T-cell (primary cell): ENCODE measurements around the gene WARS2. TPM values are rescaled to one million over a fixed set of nuclear protein-coding genes. Genes with fewer than 3 reads are reported as not detected.

Source experiments
- ATAC-seq, 4 experiments: fragments of 200-7000 bp in 3 of 4; fragments of 150-1000 bp in 1 of 4; cut with Tn5 transposase; replicated peaks in 1 of 4; 1 replicate in 3 of 4; 2 replicates in 1 of 4; pipeline ENCODE4 v1.10.0; 2021; ENCODE audit warnings: moderate library complexity in 3 of 4, mild to moderate bottlenecking in 2 of 4, moderate number of reproducible peaks in 1 of 4
- CTCF ChIA-PET, 2 donors: fragments of 300-600 bp; sonication (Branson Sonifier 250); formaldehyde crosslinking; loops; one replicate each; lab custom pipeline; 2022; ENCODE audit warnings: antibody characterized with exemption in 2 of 2; lab: Charles Lee
- POLR2A ChIA-PET, 2 donors: fragments of 300-600 bp; sonication (Branson Sonifier 250); formaldehyde crosslinking; loops; one replicate each; lab custom pipeline; 2022; ENCODE audit warnings: antibody characterized with exemption in 2 of 2; lab: Charles Lee
- DNase-seq, 35 experiments: peaks; one replicate each; pipeline versions ENCODE4 v3.0.0 to v3.0.0-alpha.2; 2013 to 2023
- H3K27ac ChIP-seq: one replicate; pipeline ENCODE4 v1.5.1; 2013; ENCODE audit warnings: low read length
- H3K27me3 ChIP-seq, 2 experiments: replicated peaks in 1 of 2; 1 replicate in 1 of 2; 2 replicates in 1 of 2; pipeline versions ENCODE4 v1.6.1 to v1.7.0; 2013; ENCODE audit warnings: low read length in 1 of 2, mixed read lengths in 1 of 2; ENCODE audit not compliant: control insufficient read depth in 2 of 2, insufficient read depth in 2 of 2; ENCODE audit errors: extremely low read depth in 1 of 2
- H3K36me3 ChIP-seq, 2 donors: 1 replicate in 1 of 2; 2 replicates in 1 of 2; pipeline versions ENCODE4 v1.6.1 to v1.7.0; 2013; ENCODE audit warnings: low read length in 1 of 2; ENCODE audit not compliant: control insufficient read depth in 2 of 2, insufficient read depth in 1 of 2; ENCODE audit errors: extremely low read depth in 1 of 2
- H3K4me1 ChIP-seq, 2 experiments: 1 replicate in 1 of 2; 2 replicates in 1 of 2; pipeline versions ENCODE4 v1.6.1 to v1.7.0; 2013; ENCODE audit warnings: low read length in 2 of 2, mixed read lengths in 1 of 2; ENCODE audit not compliant: insufficient read depth in 2 of 2, control insufficient read depth in 1 of 2; ENCODE audit errors: extremely low read depth in 1 of 2
- H3K4me3 ChIP-seq, 2 donors: 1 replicate in 1 of 2; 2 replicates in 1 of 2; pipeline versions ENCODE4 v1.5.1 to v1.7.0; 2013; ENCODE audit warnings: mild to moderate bottlenecking in 2 of 2, low read length in 1 of 2, moderate library complexity in 1 of 2; ENCODE audit not compliant: control insufficient read depth in 1 of 2; ENCODE audit errors: extremely low read depth in 1 of 2
- H3K9me3 ChIP-seq: 2 replicates; pipeline ENCODE4 v1.7.0; 2013
- H3K27ac Mint-ChIP-seq, 2 donors: one replicate each; pipeline ENCODE4 v1.8.0; 2020 to 2021; ENCODE audit warnings: mild to moderate bottlenecking in 2 of 2, mixed read lengths in 2 of 2
- H3K27me3 Mint-ChIP-seq, 2 donors: one replicate each; pipeline ENCODE4 v1.8.0; 2021 to 2022; ENCODE audit warnings: mixed read lengths in 2 of 2
- H3K36me3 Mint-ChIP-seq: one replicate; pipeline ENCODE4 v1.8.0; 2021; ENCODE audit warnings: mixed read lengths
- H3K4me1 Mint-ChIP-seq, 3 donors: one replicate each; pipeline ENCODE4 v1.8.0; 2020 to 2022; ENCODE audit warnings: mixed read lengths in 3 of 3, mild to moderate bottlenecking in 1 of 3
- H3K4me3 Mint-ChIP-seq, 3 donors: one replicate each; pipeline ENCODE4 v1.8.0; 2020 to 2022; ENCODE audit warnings: mild to moderate bottlenecking in 3 of 3, mixed read lengths in 3 of 3, moderate library complexity in 3 of 3
- H3K9me3 Mint-ChIP-seq, 3 donors: one replicate each; pipeline ENCODE4 v1.8.0; 2020 to 2022; ENCODE audit warnings: mixed read lengths in 3 of 3
- WGBS: methylation state at CpG from one replicate; pipeline ENCODE4 v1.1.5; 2013; ENCODE audit warnings: missing lambda C conversion rate; ENCODE audit not compliant: insufficient coverage; 5-methylcytosine and 5-hydroxymethylcytosine counted together
- total RNA-seq, 35 experiments: library from RNA in 6 of 35; stranded (reverse) in 6 of 35; fragments of 120-200 nt in 1 of 35; gene quantifications; one replicate each; pipeline versions ENCODE4 v1.2.1 to v1.2.4 and lab custom pipeline; 2013 to 2026

Gene WARS2
- total RNA-seq, 5 donors from 2014 or later (not counting 1 experiment from before 2014, with no cell fraction given) = 6.6 to 32.4 (median 8.5) TPM

DNA sequence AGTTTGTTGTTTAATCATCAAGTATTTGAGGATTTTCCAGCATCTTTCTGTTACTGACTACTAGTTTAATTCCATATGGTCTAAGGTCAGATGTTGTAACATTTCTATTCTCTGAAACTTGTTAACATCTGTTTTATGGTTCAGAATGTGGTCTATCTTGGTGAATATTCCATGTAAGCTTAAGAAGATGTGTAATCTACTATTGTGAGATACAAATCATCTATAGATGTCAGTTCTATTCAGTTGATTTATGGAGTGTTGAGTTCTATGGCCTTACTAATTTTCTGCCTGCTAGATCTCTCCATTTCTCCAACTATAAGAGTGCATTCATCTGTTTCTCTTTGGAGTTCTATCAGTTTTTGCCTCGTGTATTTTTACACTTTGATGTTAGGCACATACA is 31.5 kb downstream of the WARS2 start:
- Histone ChIP-seq H3K36me3 (no peaks in the 10 kb centered on the region), H3K27me3 (no peaks in the 10 kb centered on the region), H3K4me3 (no peak overlapping the region), H3K4me1 (no peaks in the 10 kb centered on the region), H3K9me3 (no peaks in the 10 kb centered on the region), H3K27ac (no peak overlapping the region)
- ChIA-PET CTCF (no interaction called here), POLR2A (interaction anchor here in 1 of 2 donors (0.6 kb wide), 1 partner anchor 23 kb away, joined by 4 read pairs; no protein-coding TSS in a partner anchor)
- Mint-ChIP-seq H3K27me3 (no peaks in the 10 kb centered on the region), H3K36me3 (peaks cover 42% of the 10 kb centered on the region), H3K4me3 (no peak overlapping the region), H3K27ac (no peak overlapping the region), H3K4me1 (no peaks in the 10 kb centered on the region), H3K9me3 (peaks cover 12 to 43% (median 26%) of the 10 kb centered on the region in 3 donors)
- no peak for ATAC-seq
- no CpG with 5 or more reads among the region's 1 CpG for WGBS
- DNase-seq = no peak

DNA sequence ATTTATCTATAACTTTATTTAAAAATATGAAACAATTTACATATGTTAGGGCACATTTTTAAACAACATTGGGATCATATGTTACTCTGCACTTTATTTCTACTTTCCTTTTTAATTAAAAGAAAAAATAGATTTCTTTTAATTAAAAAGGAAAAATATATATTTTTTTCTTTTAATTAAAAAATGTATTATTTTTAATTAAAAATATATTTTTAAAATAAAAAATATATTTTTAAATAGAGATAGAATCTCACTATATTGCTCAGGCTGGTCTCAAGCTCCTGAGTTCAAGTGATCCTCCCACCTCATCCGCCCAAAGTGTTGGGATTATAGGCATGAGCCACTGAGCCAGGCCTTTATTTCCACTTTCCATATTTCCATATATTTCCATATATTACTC is 36.7 kb downstream of the WARS2 start:
- DNase-seq (no peak), ATAC-seq (no peak)
- Histone ChIP-seq H3K36me3 (no peaks in the 10 kb centered on the region), H3K27ac (no peak overlapping the region), H3K4me1 (no peaks in the 10 kb centered on the region), H3K4me3 (no peak overlapping the region), H3K9me3 (no peaks in the 10 kb centered on the region), H3K27me3 (no peaks in the 10 kb centered on the region)
- Mint-ChIP-seq H3K4me3 (no peak overlapping the region), H3K36me3 (peaks cover 38% of the 10 kb centered on the region), H3K9me3 (peaks cover 0 to 21% (median 11%) of the 10 kb centered on the region in 3 donors), H3K4me1 (peaks cover 0 to 1% (median 0%) of the 10 kb centered on the region in 3 donors), H3K27me3 (no peaks in the 10 kb centered on the region), H3K27ac (no peak overlapping the region)
- WGBS = no CpG with 5 or more reads among the region's 1 CpG
- POLR2A ChIA-PET = no interaction called here
- CTCF ChIA-PET = no interaction called here

DNA sequence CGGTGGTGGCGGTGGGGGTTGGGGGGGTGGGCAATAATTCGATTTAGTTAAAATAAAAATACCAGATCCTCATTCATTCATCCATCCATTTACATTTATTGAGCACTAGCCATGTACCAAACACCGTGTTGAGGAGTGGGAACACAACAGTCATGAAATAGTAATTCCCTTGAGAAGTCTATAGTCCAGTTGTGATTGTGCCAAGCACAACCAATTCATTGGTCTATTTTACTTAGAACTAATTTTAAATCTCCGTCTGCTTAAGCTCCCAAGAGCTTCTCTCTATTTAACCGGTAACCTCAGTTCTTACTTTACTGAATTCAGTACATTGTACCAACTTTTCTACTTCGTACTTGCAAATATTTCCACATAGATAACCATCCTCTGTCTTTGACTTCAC is 38.4 kb downstream of the WARS2 start:
- DNase-seq = no peak
- 88% methylated on average over 3 of the region's 7 CpGs for WGBS
- no peaks in the 10 kb centered on the region for H3K9me3 ChIP-seq
- Mint-ChIP-seq H3K36me3 (peaks cover 35% of the 10 kb centered on the region), H3K9me3 (peaks cover 3 to 11% (median 3%) of the 10 kb centered on the region in 3 donors), H3K27ac (no peak overlapping the region), H3K27me3 (no peaks in the 10 kb centered on the region), H3K4me3 (no peak overlapping the region), H3K4me1 (peaks cover 0 to 5% (median 1%) of the 10 kb centered on the region in 3 donors)
- ATAC-seq = no peak
- ChIA-PET POLR2A (no interaction called here), CTCF (no interaction called here)
- no peaks in the 10 kb centered on the region for H3K36me3 ChIP-seq
- no peak overlapping the region for H3K27ac ChIP-seq
- H3K27me3 ChIP-seq = no peaks in the 10 kb centered on the region
- no peak overlapping the region for H3K4me3 ChIP-seq
- H3K4me1 ChIP-seq = no peaks in the 10 kb centered on the region

DNA sequence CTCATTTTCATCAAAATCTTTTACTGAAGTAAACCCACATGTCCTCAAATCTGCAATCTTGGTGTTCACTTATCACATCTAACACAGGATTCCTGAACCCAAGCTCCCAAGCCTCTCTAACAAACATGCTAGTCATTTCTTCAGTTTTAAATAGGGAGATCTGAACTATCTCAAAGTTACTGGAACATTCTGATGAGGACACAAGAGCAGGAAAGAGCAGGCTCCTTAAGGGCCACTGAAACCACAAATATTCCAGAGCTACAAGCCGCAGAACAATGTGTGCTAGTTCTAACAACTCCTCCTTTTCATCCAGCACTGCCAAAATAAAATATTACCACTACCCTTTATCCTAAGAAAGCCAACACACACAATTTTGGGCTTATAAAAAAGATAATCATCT is 38.9 kb downstream of the WARS2 start:
- H3K9me3 Mint-ChIP-seq = peaks cover 0 to 8% (median 3%) of the 10 kb centered on the region in 3 donors
- WGBS = no CpG with 5 or more reads among the region's 1 CpG
- Histone ChIP-seq H3K36me3 (no peaks in the 10 kb centered on the region), H3K27ac (no peak overlapping the region), H3K27me3 (no peaks in the 10 kb centered on the region), H3K9me3 (no peaks in the 10 kb centered on the region), H3K4me1 (no peaks in the 10 kb centered on the region), H3K4me3 (no peak overlapping the region)
- H3K27me3 Mint-ChIP-seq = no peaks in the 10 kb centered on the region
- DNase-seq (no peak), ATAC-seq (no peak)
- no peak overlapping the region for H3K4me3 Mint-ChIP-seq
- peaks cover 0 to 5% (median 1%) of the 10 kb centered on the region in 3 donors for H3K4me1 Mint-ChIP-seq
- H3K27ac Mint-ChIP-seq = no peak overlapping the region
- ChIA-PET POLR2A (no interaction called here), CTCF (no interaction called here)
- peaks cover 31% of the 10 kb centered on the region for H3K36me3 Mint-ChIP-seq

DNA sequence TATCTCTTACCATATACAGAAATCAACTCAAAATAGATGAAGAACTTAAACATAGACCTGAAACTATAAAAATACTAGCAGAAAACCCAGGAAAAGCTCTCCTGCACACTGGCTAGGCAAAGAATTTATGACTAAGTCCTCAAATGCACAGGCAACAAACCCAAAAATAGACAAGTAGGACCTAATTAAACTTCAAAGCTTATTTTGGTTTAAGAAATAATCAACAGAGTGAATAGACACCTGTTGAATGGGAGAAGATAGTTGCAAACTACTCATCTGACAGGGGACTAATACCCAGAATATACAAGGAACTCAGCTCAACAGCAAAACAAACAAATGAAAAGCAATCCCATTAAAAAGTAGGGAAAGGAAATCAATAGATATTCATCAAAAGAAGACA is 40.7 kb downstream of the WARS2 start:
- Mint-ChIP-seq H3K27me3 (no peaks in the 10 kb centered on the region), H3K36me3 (peaks cover 20% of the 10 kb centered on the region), H3K4me1 (peaks cover 0 to 5% (median 1%) of the 10 kb centered on the region in 3 donors), H3K4me3 (no peak overlapping the region), H3K27ac (no peak overlapping the region), H3K9me3 (peaks cover 0 to 4% (median 3%) of the 10 kb centered on the region in 3 donors)
- Histone ChIP-seq H3K9me3 (no peaks in the 10 kb centered on the region), H3K4me1 (no peaks in the 10 kb centered on the region), H3K4me3 (no peak overlapping the region), H3K27me3 (no peaks in the 10 kb centered on the region), H3K27ac (no peak overlapping the region), H3K36me3 (no peaks in the 10 kb centered on the region)
- ChIA-PET POLR2A (no interaction called here), CTCF (no interaction called here)
- DNase-seq (no peak), ATAC-seq (no peak)

DNA sequence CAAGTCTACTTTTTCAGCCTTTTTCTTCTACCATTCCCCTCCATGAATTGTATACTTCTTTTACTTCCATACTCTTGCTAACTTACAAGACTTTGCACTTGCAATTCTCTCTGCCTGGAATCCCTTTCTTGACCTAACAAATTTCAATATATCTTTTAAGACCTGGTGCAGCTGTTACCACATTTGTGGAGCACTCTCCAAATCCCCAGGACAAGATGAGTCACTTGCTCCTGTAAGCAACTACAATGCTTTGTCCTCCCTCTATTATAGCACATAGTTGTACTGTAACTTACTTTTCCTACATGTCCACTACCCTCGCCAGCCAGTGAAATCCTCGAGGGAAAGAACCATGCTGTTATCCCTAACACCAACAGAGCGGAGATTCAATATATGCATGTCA is 43.1 kb downstream of the WARS2 start:
- H3K4me3 ChIP-seq = no peak overlapping the region
- WGBS = no CpG with 5 or more reads among the region's 3 CpGs
- Mint-ChIP-seq H3K27me3 (no peaks in the 10 kb centered on the region), H3K27ac (no peak overlapping the region), H3K9me3 (peaks cover 2 to 3% (median 2%) of the 10 kb centered on the region in 3 donors), H3K36me3 (peaks cover 24% of the 10 kb centered on the region), H3K4me1 (peaks cover 0 to 5% (median 1%) of the 10 kb centered on the region in 3 donors), H3K4me3 (no peak overlapping the region)
- ATAC-seq (no peak), DNase-seq (no peak)
- H3K4me1 ChIP-seq = no peaks in the 10 kb centered on the region
- H3K27ac ChIP-seq = no peak overlapping the region
- H3K36me3 ChIP-seq = no peaks in the 10 kb centered on the region
- ChIA-PET CTCF (no interaction called here), POLR2A (no interaction called here)
- H3K27me3 ChIP-seq = no peaks in the 10 kb centered on the region
- H3K9me3 ChIP-seq = no peaks in the 10 kb centered on the region

DNA sequence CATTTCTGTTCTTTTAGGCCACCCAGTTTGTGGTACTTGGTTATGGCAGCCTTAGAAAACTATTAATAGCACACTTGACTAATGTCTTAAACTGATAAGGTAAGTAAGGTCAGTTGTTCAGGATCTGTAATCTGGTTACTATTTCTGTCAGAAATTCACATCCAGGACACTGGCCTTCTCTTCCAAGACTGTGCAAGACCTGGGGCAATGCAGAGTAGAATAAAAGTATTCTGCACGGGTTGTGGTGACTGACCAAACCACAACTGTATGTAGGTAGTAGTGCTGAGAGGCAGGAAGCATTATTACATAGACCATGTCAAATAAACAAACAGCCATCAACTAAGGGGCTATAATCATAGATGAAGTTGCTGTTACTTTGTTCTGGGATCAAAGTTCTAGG is 46.7 kb downstream of the WARS2 start:
- peaks cover 0 to 5% (median 0%) of the 10 kb centered on the region in 3 donors for H3K4me1 Mint-ChIP-seq
- no peaks in the 10 kb centered on the region for H3K27me3 Mint-ChIP-seq
- peaks cover 22% of the 10 kb centered on the region for H3K36me3 Mint-ChIP-seq
- POLR2A ChIA-PET = no interaction called here
- WGBS = no CpG with 5 or more reads among the region's 1 CpG
- Histone ChIP-seq H3K27me3 (no peaks in the 10 kb centered on the region), H3K27ac (no peak overlapping the region), H3K4me3 (no peak overlapping the region), H3K9me3 (no peaks in the 10 kb centered on the region), H3K4me1 (no peaks in the 10 kb centered on the region), H3K36me3 (peaks cover 0 to 3% of the 10 kb centered on the region in 2 donors)
- no peak for DNase-seq
- H3K27ac Mint-ChIP-seq = no peak overlapping the region
- CTCF ChIA-PET = no interaction called here
- peaks cover 4 to 9% (median 9%) of the 10 kb centered on the region in 3 donors for H3K9me3 Mint-ChIP-seq
- ATAC-seq = no peak
- H3K4me3 Mint-ChIP-seq = no peak overlapping the region
